ENCODE measurements around the gene VWCE. TPM values are rescaled to one million over a fixed set of nuclear protein-coding genes. Genes with fewer than 3 reads are reported as not detected.

VWCE gene
- total RNA-seq, 2 experiments from 2014 or later = 0.64 to 1.0 TPM

- Histone ChIP-seq H3K4me1 (ENCODE audit: insufficient read depth, low read length) (no peaks in the 10 kb centered on the region), H3K27me3 (ENCODE audit: control insufficient read depth in 1 of 2, insufficient read depth in 2 of 2, low read length in 2 of 2) (no peaks in the 10 kb centered on the region), H3K4me3 (ENCODE audit: low read length) (no peak overlapping the region), H3K36me3 (ENCODE audit: insufficient read depth, low read length) (no peaks in the 10 kb centered on the region), H3K27ac (ENCODE audit: low read depth in 1 of 2, low read length in 2 of 2) (no peak overlapping the region), H3K9me3 (ENCODE audit: control insufficient read depth in 1 of 2, insufficient read depth in 1 of 2, low read length in 2 of 2) (peaks cover 0 to 5% of the 10 kb centered on the region in 2 experiments)
- TF ChIP-seq CTCF (IDR thresholded peaks at IDR 0.05) = no peak
- DNase-seq (no peak), ATAC-seq (ENCODE audit: poor library complexity) (no peak)
- POLR2A ChIA-PET = no interaction called here
- no peak overlapping the region for H3K4me3 Mint-ChIP-seq
- CTCF ChIA-PET = interaction anchor here (0.6 kb wide), 1 partner anchor 326 kb away, joined by 6 read pairs; no protein-coding TSS in a partner anchor
- H3K4me1 Mint-ChIP-seq (ENCODE audit: low read depth) = no peaks in the 10 kb centered on the region
- no peaks in the 10 kb centered on the region for H3K27me3 Mint-ChIP-seq
- H3K27ac Mint-ChIP-seq = no peak overlapping the region
- no peaks in the 10 kb centered on the region for H3K36me3 Mint-ChIP-seq (ENCODE audit: low read depth)
- intact Hi-C loops (cut with DNase I, micrococcal nuclease) = loop anchor here in 1 of 2 experiments (10.0 kb wide), 1 partner anchor 75 kb away; the partner anchor contains the start of gene PGA3
- no peaks in the 10 kb centered on the region for H3K9me3 Mint-ChIP-seq
Observed at GRCh38 chr11:61279934-61280659, 15.0 kb downstream of the VWCE start.

- H3K36me3 Mint-ChIP-seq (ENCODE audit: low read depth) = no peaks in the 10 kb centered on the region
- ChIA-PET CTCF (no interaction called here), POLR2A (no interaction called here)
- Histone ChIP-seq H3K27ac (ENCODE audit: low read depth in 1 of 2, low read length in 2 of 2) (no peak overlapping the region), H3K9me3 (ENCODE audit: control insufficient read depth in 1 of 2, insufficient read depth in 1 of 2, low read length in 2 of 2) (peaks cover 0 to 5% of the 10 kb centered on the region in 2 experiments), H3K36me3 (ENCODE audit: insufficient read depth, low read length) (no peaks in the 10 kb centered on the region), H3K4me3 (ENCODE audit: low read length) (no peak overlapping the region), H3K4me1 (ENCODE audit: insufficient read depth, low read length) (no peaks in the 10 kb centered on the region), H3K27me3 (ENCODE audit: control insufficient read depth in 1 of 2, insufficient read depth in 2 of 2, low read length in 2 of 2) (no peaks in the 10 kb centered on the region)
- no peak for TF ChIP-seq CTCF (IDR thresholded peaks at IDR 0.05)
- no peaks in the 10 kb centered on the region for H3K4me1 Mint-ChIP-seq (ENCODE audit: low read depth)
- DNase-seq (no peak), ATAC-seq (ENCODE audit: poor library complexity) (no peak)
- H3K27me3 Mint-ChIP-seq = no peaks in the 10 kb centered on the region
- H3K4me3 Mint-ChIP-seq = no peak overlapping the region
- intact Hi-C loops (cut with DNase I, micrococcal nuclease) = loop anchor here in 1 of 2 experiments (10.0 kb wide), 1 partner anchor 73 kb away; the partner anchor contains the start of gene PGA3
- no peak overlapping the region for H3K27ac Mint-ChIP-seq
- H3K9me3 Mint-ChIP-seq = no peaks in the 10 kb centered on the region
Observed at GRCh38 chr11:61278001-61278470, 17.1 kb downstream of the VWCE start.

GRCh38 chr11:61277186-61278000, 17.7 kb downstream of the VWCE start:
- Mint-ChIP-seq H3K4me1 (ENCODE audit: low read depth) (no peaks in the 10 kb centered on the region), H3K36me3 (ENCODE audit: low read depth) (no peaks in the 10 kb centered on the region), H3K27me3 (no peaks in the 10 kb centered on the region), H3K9me3 (no peaks in the 10 kb centered on the region), H3K27ac (no peak overlapping the region), H3K4me3 (no peak overlapping the region)
- H3K9me3 ChIP-seq (ENCODE audit: control insufficient read depth in 1 of 2, insufficient read depth in 1 of 2, low read length in 2 of 2) = peaks cover 0 to 5% of the 10 kb centered on the region in 2 experiments
- ATAC-seq (ENCODE audit: poor library complexity) (no peak), DNase-seq (no peak)
- no peaks in the 10 kb centered on the region for H3K36me3 ChIP-seq (ENCODE audit: insufficient read depth, low read length)
- H3K27ac ChIP-seq (ENCODE audit: low read depth in 1 of 2, low read length in 2 of 2) = no peak overlapping the region
- no peak overlapping the region for H3K4me3 ChIP-seq (ENCODE audit: low read length)
- H3K27me3 ChIP-seq (ENCODE audit: control insufficient read depth in 1 of 2, insufficient read depth in 2 of 2, low read length in 2 of 2) = no peaks in the 10 kb centered on the region
- intact Hi-C loops (cut with DNase I, micrococcal nuclease) = loop anchor here in 1 of 2 experiments (10.0 kb wide), 1 partner anchor 73 kb away; the partner anchor contains the start of gene PGA3
- ChIA-PET POLR2A (no interaction called here), CTCF (no interaction called here)
- H3K4me1 ChIP-seq (ENCODE audit: insufficient read depth, low read length) = no peaks in the 10 kb centered on the region
- TF ChIP-seq CTCF (IDR thresholded peaks at IDR 0.05) = no peak
